ENCODE data around the gene B4GALT5. TPM values are rescaled to one million over a fixed set of nuclear protein-coding genes. Genes with fewer than 3 reads are reported as not detected.
A peak's percentile ranks its signal among the peaks of the same experiment; 100 is the strongest.
"Not testable (repeated sequence)": the region's sequence is repeated elsewhere in the genome, so short reads cannot be mapped to it uniquely, and the experiment has no call there.

Gene B4GALT5
- polyA plus RNA-seq, 1 donor, result 36.3 TPM

- DNase-seq, result no peak
Measured at GRCh38 chr20:49727894-49728885, 14.5 kb upstream of the B4GALT5 start.

GRCh38 chr20:49727478-49727877, 13.8 kb upstream of the B4GALT5 start:
- DNase-seq, result no peak

- no peak for DNase-seq
Measured at GRCh38 chr20:49725694-49726093, 12.0 kb upstream of the B4GALT5 start.

GRCh38 chr20:49725224-49725606, 11.5 kb upstream of the B4GALT5 start:
- DNase-seq, result not testable (repeated sequence)

- peak; percentile 64 for DNase-seq
Measured at GRCh38 chr20:49724408-49725223, 10.9 kb upstream of the B4GALT5 start.

GRCh38 chr20:49723758-49724157, 10.1 kb upstream of the B4GALT5 start:
- DNase-seq, result not testable (repeated sequence)

GRCh38 chr20:49721326-49721725, 7.6 kb upstream of the B4GALT5 start:
- not testable (repeated sequence) for DNase-seq

GRCh38 chr20:49715466-49715865, 1.8 kb upstream of the B4GALT5 start:
- no peak for DNase-seq

GRCh38 chr20:49712996-49713752, 504 bp downstream of the B4GALT5 start:
- peak; percentile 44 for DNase-seq

GRCh38 chr20:49712646-49712995, 1.1 kb downstream of the B4GALT5 start:
- DNase-seq, result no peak

- no peak for DNase-seq
Measured at GRCh38 chr20:49712118-49712517, 1.6 kb downstream of the B4GALT5 start.

- DNase-seq, result no peak
Measured at GRCh38 chr20:49711667-49711987, 2.1 kb downstream of the B4GALT5 start.

- DNase-seq, result no peak
Measured at GRCh38 chr20:49710971-49711666, 2.6 kb downstream of the B4GALT5 start.

- no peak for DNase-seq
Measured at GRCh38 chr20:49707118-49707517, 6.6 kb downstream of the B4GALT5 start.

GRCh38 chr20:49706630-49707091, 7.0 kb downstream of the B4GALT5 start:
- DNase-seq, result no peak

- not testable (repeated sequence) for DNase-seq
Measured at GRCh38 chr20:49705893-49706292, 7.8 kb downstream of the B4GALT5 start.

GRCh38 chr20:49705358-49705757, 8.3 kb downstream of the B4GALT5 start:
- DNase-seq, result no peak

- no peak for DNase-seq
Measured at GRCh38 chr20:49704932-49705336, 8.7 kb downstream of the B4GALT5 start.

- no peak for DNase-seq
Measured at GRCh38 chr20:49701916-49702315, 11.8 kb downstream of the B4GALT5 start.

GRCh38 chr20:49701241-49701790, 12.4 kb downstream of the B4GALT5 start:
- no peak for DNase-seq

- DNase-seq, result no peak
Measured at GRCh38 chr20:49700411-49701185, 13.1 kb downstream of the B4GALT5 start.

Measured in hindlimb muscle (tissue), 1 donor.